OCI-LY1 (cell line): ENCODE results near the gene PRMT5.
A peak's percentile ranks its signal among the peaks of the same experiment; 100 is the strongest.

ENCODE experiments used
- H2AFZ ChIP-seq: fragments of 200-600 bp; sonication (generic), shearing (Covaris generic); 2 replicates; pipeline ENCODE4 v1.6.0; 2014; ENCODE audit warnings: antibody characterized with exemption, mild to moderate bottlenecking, low read length
- H3F3A ChIP-seq: fragments of 200-600 bp; sonication (generic), shearing (Covaris generic); 2 replicates; pipeline ENCODE4 v1.6.0; 2014; ENCODE audit warnings: mild to moderate bottlenecking, antibody characterized with exemption, low read length, moderate library complexity; ENCODE audit not compliant: insufficient read depth
- H3K27ac ChIP-seq: fragments of 200-600 bp; sonication (generic); 2 replicates; pipeline ENCODE4 v1.5.1; 2014; ENCODE audit warnings: low read length, mixed run types, mild to moderate bottlenecking, low read depth; ENCODE audit not compliant: poor library complexity, severe bottlenecking
- H3K27me3 ChIP-seq: fragments of 200-600 bp; sonication (generic); 2 replicates; pipeline ENCODE4 v1.6.0; 2014; ENCODE audit warnings: antibody characterized with exemption, mild to moderate bottlenecking, low read length, moderate library complexity; ENCODE audit not compliant: insufficient read depth
- H3K36me3 ChIP-seq: fragments of 200-600 bp; sonication (generic); 2 replicates; pipeline ENCODE4 v1.6.1; 2014; ENCODE audit warnings: mild to moderate bottlenecking, antibody characterized with exemption, low read length, moderate library complexity, mixed read lengths; ENCODE audit not compliant: insufficient read depth
- H3K4me1 ChIP-seq: fragments of 200-600 bp; sonication (generic); 2 replicates; pipeline ENCODE4 v1.5.1; 2014; ENCODE audit warnings: mild to moderate bottlenecking, low read length, moderate library complexity; ENCODE audit not compliant: insufficient read depth, severe bottlenecking
- H3K4me2 ChIP-seq: fragments of 200-600 bp; sonication (generic), shearing (Covaris generic); 2 replicates; pipeline ENCODE4 v1.6.1; 2014; ENCODE audit warnings: low read length
- H3K4me3 ChIP-seq: fragments of 200-600 bp; sonication (generic); 2 replicates; pipeline ENCODE4 v1.5.1; 2014; ENCODE audit warnings: low read length, low read depth, mild to moderate bottlenecking, mixed read lengths; ENCODE audit not compliant: poor library complexity, severe bottlenecking
- H3K79me2 ChIP-seq: fragments of 200-600 bp; shearing (Covaris generic); 2 replicates; pipeline ENCODE4 v1.6.1; 2016; ENCODE audit warnings: mixed run types, low read length, mixed read lengths; ENCODE audit not compliant: insufficient read depth
- H3K9ac ChIP-seq: fragments of 200-600 bp; sonication (generic), shearing (Covaris generic); 2 replicates; pipeline ENCODE4 v1.6.1; 2014; ENCODE audit warnings: mild to moderate bottlenecking, low read length, mixed read lengths
- H3K9me2 ChIP-seq: fragments of 200-600 bp; sonication (generic), shearing (Covaris generic); 2 replicates; pipeline ENCODE4 v1.6.1; 2014; ENCODE audit warnings: low read depth, mild to moderate bottlenecking, low read length, mixed read lengths
- H3K9me3 ChIP-seq: fragments of 200-600 bp; shearing (Covaris generic); 2 replicates; pipeline ENCODE4 v1.6.1; 2014; ENCODE audit warnings: low read length, mixed read lengths
- H4K20me1 ChIP-seq: fragments of 200-600 bp; sonication (generic), shearing (Covaris generic); 2 replicates; pipeline ENCODE4 v1.6.0; 2016; ENCODE audit warnings: mild to moderate bottlenecking, low read length; ENCODE audit not compliant: insufficient read depth
- CTCF ChIP-seq: fragments of 200-600 bp; sonication (generic), shearing (Covaris generic); IDR thresholded peaks from 2 replicates; pipeline ENCODE4 v1.5.1; 2017; ENCODE audit warnings: mild to moderate bottlenecking, antibody characterized with exemption, low read length, moderate library complexity, mixed read lengths
- EZH2 ChIP-seq: fragments of 200-600 bp; sonication (generic), shearing (Covaris generic); IDR thresholded peaks from 2 replicates; pipeline ENCODE4 v1.8.0; 2017; ENCODE audit warnings: borderline replicate concordance, mixed run types, mild to moderate bottlenecking, antibody characterized with exemption, low read length, moderate library complexity, mixed read lengths

Gene PRMT5

GRCh38 chr14:22872833-22873520 is 56.2 kb downstream of the PRMT5 start:
- Histone ChIP-seq H3K27ac (peak overlapping the region; percentile 92), H2AFZ (no peak overlapping the region)

GRCh38 chr14:22872033-22872832 is 56.9 kb downstream of the PRMT5 start:
- peak; percentile 96 for TF ChIP-seq CTCF
- no peak for TF ChIP-seq EZH2
- Histone ChIP-seq H2AFZ (no peak overlapping the region), H3K4me2 (peak overlapping the region; percentile 80), H3K27me3 (no peaks in the 10 kb centered on the region), H4K20me1 (no peaks in the 10 kb centered on the region), H3K9me3 (no peaks in the 10 kb centered on the region), H3K36me3 (peaks cover 34% of the 10 kb centered on the region), H3K4me3 (peak overlapping the region; percentile 76), H3F3A (no peaks in the 10 kb centered on the region), H3K4me1 (peaks cover 24% of the 10 kb centered on the region), H3K27ac (peak overlapping the region; percentile 92), H3K9me2 (no peaks in the 10 kb centered on the region), H3K79me2 (no peaks in the 10 kb centered on the region), H3K9ac (peak overlapping the region; percentile 78)

More at GRCh38 chr14:22872833-22873520, 56.2 kb downstream of the PRMT5 start:
- peak overlapping the region; percentile 80 for H3K4me2 ChIP-seq
- H4K20me1 ChIP-seq = no peaks in the 10 kb centered on the region
- peaks cover 24% of the 10 kb centered on the region for H3K4me1 ChIP-seq
- H3K4me3 ChIP-seq = peak overlapping the region; percentile 76
- no peaks in the 10 kb centered on the region for H3K9me2 ChIP-seq
- H3K27me3 ChIP-seq = no peaks in the 10 kb centered on the region
- H3K79me2 ChIP-seq = no peaks in the 10 kb centered on the region
- TF ChIP-seq CTCF = peak; percentile 3; the same call in 1 of the 2 replicates
- no peak for TF ChIP-seq EZH2
- no peaks in the 10 kb centered on the region for H3F3A ChIP-seq
- H3K36me3 ChIP-seq = peaks cover 41% of the 10 kb centered on the region
- peak overlapping the region; percentile 78; the same call in 1 of the 2 replicates for H3K9ac ChIP-seq
- H3K9me3 ChIP-seq = no peaks in the 10 kb centered on the region

- H3K9me3 ChIP-seq = no peaks in the 10 kb centered on the region
- peak within 1 kb of the TSS; percentile 76 for H3K4me3 ChIP-seq
- TF ChIP-seq EZH2 (no peak), CTCF (no peak; the same call in 1 of the 2 replicates)
- peak within 1 kb of the TSS; percentile 78 for H3K9ac ChIP-seq
- peak within 1 kb of the TSS; percentile 92 for H3K27ac ChIP-seq
- H4K20me1 ChIP-seq = no peaks in the 10 kb centered on the region
- no peaks in the 10 kb centered on the region for H3F3A ChIP-seq
- peak within 1 kb of the TSS; percentile 80 for H3K4me2 ChIP-seq
- no peaks in the 10 kb centered on the region for H3K27me3 ChIP-seq
- no peaks in the 10 kb centered on the region for H3K79me2 ChIP-seq
- H3K4me1 ChIP-seq = peaks cover 24% of the 10 kb centered on the region
- peaks cover 26% of the 10 kb centered on the region for H3K36me3 ChIP-seq
- no peaks in the 10 kb centered on the region for H3K9me2 ChIP-seq
- 0 out of 2 replicates have a peak within 1 kb of the TSS, but pooled peaks have one; percentile 2 for H2AFZ ChIP-seq
Measured at GRCh38 chr14:22871224-22872032, 57.7 kb downstream of the PRMT5 start, which contains the start of gene LRP10. LRP10 (plus strand) TSS chr14:22871740; CDS start chr14:22872304, 564 bp downstream.
